Coronary artery (tissue), 2 donors: ENCODE measurements around the gene SMYD1.

Experiments used
- DNase-seq: peaks from one replicate; pipeline ENCODE4 v3.0.0-alpha.2; 2017; ENCODE audit warnings: low spot score
- H3K27ac ChIP-seq, 2 donors: fragments of 200-600 bp; sonication (generic); one replicate each; pipeline ENCODE4 v1.5.1; 2016 to 2019
- H3K4me3 ChIP-seq: fragments of 200-600 bp; sonication (generic); 2 replicates; pipeline ENCODE4 v1.5.1; 2016; ENCODE audit warnings: mild to moderate bottlenecking, moderate library complexity
- TF ChIP-seq, protein P1 (sequence below): fragments of 200-600 bp; sonication (generic); IDR thresholded peaks from one replicate; pipeline ENCODE4 v1.5.1; 2019; ENCODE audit warnings: antibody characterized with exemption

The SMYD1 gene

DNA sequence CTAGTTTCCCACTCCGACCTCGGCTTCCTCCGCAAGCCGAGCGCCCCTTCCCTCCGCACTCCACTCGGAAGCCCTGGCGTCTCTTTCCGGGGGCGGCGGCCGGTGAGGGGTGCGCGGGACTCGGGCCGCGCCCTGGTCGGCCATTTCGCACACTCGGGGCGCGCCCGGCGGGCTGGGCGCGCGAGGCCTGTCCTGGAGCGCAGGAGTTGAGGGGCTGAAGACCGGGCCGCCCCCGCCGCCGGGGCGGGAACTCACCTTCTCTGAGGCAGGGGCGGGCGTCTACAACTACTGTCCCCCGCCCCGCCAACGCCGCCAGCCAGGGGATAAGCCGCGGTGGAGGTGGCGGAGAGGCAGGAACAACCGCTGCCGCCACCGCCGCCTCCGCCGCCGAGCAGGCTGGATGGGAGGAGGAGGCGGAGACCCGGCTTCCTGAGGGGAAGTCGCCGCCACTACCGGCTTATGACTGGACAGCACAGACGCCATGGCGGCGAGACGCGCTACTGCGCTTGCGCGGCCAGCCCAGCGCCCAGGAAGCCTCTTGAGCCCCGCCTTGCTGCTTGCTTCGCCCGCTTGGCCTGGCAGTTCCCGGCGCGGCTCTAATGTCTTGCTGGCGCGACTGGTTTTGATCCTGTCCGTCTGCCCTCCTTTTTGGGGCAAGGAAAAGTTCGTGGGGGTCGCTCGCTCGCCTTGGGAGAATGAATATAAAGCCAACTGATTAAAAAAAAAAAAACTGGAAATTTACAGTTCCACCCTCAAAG, 12.1 kb upstream of the SMYD1 start, which contains the start of gene KRCC1:
KRCC1 (minus strand) TSS at position 413 of the 758 bp plus-strand sequence. CDS start 27,220 bp downstream, outside the sequence.
- Histone ChIP-seq H3K4me3 (peak within 1 kb of the TSS; percentile 91), H3K27ac (peak within 1 kb of the TSS; percentile 98)
- TF ChIP-seq, protein P1, sequence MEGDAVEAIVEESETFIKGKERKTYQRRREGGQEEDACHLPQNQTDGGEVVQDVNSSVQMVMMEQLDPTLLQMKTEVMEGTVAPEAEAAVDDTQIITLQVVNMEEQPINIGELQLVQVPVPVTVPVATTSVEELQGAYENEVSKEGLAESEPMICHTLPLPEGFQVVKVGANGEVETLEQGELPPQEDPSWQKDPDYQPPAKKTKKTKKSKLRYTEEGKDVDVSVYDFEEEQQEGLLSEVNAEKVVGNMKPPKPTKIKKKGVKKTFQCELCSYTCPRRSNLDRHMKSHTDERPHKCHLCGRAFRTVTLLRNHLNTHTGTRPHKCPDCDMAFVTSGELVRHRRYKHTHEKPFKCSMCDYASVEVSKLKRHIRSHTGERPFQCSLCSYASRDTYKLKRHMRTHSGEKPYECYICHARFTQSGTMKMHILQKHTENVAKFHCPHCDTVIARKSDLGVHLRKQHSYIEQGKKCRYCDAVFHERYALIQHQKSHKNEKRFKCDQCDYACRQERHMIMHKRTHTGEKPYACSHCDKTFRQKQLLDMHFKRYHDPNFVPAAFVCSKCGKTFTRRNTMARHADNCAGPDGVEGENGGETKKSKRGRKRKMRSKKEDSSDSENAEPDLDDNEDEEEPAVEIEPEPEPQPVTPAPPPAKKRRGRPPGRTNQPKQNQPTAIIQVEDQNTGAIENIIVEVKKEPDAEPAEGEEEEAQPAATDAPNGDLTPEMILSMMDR = no peak
- peak; percentile 96 for DNase-seq

DNA sequence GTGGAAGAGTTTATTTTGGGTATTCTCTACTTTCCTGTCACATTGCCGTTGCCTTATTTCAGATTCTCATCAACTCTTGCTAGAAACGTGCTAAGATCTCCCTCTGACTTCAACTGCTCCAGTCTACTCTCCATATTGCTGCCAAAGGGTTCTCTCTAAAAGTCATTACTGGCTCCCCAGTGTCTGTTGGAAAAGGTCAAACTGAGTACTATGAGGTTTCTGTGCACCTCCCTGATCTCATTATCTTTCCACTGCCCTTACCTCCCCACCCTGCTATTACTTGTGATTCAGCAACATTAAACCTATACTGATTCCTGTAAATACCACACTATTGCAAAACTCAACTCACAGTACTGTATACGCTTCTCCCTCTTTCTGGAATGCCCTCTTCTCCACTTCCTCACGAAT, 10.2 kb upstream of the SMYD1 start:
- TF ChIP-seq, protein P1 = no peak
- Histone ChIP-seq H3K4me3 (no peak overlapping the region), H3K27ac (no peak overlapping the region)
- no peak for DNase-seq

DNA sequence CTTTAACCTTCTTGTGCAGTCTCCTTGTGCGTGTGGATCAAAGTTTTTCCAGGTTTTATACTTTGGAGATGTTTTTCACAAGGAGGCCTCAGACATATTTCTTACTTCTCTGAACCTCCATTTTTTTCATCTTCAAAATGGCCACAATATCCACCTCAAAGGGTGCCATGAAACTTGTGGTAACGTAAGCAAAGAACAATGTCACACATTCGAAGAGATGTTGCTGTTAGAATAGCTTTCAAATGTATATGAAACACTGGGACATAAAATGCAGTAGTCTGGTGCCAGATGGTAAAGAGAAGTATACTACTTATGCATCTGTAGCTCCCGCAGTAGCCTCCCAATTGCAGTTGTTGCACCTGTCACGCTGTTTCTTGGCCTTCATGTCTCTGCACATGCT, 9.4 kb upstream of the SMYD1 start:
- TF ChIP-seq, protein P1 = no peak
- no peak for DNase-seq
- Histone ChIP-seq H3K4me3 (no peak overlapping the region), H3K27ac (no peak overlapping the region)

DNA sequence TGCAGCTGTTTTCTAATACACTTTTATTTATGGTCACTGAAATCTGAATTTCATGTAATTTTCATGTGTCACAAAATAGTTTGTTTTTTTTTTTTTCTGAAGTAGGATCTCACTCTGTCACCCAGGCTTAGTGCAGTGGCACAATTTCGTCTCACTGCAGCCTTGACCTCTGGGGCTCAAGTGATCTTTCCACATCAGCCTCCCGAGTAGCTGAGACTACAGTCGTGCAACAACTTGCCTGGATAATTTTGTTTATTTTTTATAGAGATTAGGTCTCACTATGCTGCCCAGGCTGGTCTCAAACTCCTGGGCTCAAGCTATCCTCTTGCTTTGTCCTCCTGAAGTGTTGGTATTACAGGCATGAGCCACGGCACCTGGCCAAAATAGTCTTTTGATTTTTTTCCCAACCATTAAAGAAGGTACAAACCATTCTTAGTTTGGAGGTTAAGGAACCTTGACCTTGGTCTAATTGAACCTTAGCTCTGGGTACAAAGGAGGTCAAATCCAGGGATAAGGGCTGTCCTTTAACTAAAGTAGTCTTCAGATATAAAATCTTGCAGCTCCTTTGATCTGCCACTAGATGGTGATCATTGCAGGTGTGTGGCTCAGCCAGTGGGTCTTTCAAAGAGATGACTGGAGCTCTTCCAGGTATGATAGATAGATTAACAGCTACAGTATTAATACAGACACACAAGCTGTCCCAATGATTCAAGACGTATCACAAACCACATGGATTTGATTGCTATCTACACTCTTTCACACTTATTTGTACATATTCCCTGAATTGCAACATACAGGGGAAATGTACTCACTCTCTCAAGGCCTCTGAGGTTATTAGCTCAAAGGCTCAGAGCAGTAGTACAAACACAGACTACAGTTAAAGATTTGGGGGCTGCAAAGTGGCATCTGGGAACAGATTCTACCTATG, 7.4 kb upstream of the SMYD1 start:
- TF ChIP-seq, protein P1 = peak; percentile 48
- DNase-seq = no peak
- H3K27ac ChIP-seq = no peak overlapping the region
- H3K4me3 ChIP-seq = no peak overlapping the region

DNA sequence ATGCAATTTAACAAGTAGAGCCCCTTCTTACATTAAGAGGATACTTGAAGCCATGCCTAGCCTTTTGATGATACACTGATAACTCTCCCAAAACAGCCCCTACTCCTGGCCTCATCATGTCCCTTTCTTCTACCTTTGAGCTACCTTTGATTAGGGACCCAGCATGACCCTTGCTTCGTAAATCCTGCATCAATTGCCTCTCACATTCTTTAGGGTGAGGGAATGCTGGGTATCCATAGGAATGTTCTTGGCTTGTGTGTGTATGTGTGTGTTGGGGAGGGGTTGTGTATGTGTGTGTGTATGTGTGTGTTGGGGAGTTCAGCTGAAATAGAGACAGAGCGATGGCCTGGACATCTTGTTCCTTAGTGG, 6.7 kb upstream of the SMYD1 start:
- no peak for DNase-seq
- TF ChIP-seq, protein P1 = no peak
- no peak overlapping the region for H3K27ac ChIP-seq
- no peak overlapping the region for H3K4me3 ChIP-seq

DNA sequence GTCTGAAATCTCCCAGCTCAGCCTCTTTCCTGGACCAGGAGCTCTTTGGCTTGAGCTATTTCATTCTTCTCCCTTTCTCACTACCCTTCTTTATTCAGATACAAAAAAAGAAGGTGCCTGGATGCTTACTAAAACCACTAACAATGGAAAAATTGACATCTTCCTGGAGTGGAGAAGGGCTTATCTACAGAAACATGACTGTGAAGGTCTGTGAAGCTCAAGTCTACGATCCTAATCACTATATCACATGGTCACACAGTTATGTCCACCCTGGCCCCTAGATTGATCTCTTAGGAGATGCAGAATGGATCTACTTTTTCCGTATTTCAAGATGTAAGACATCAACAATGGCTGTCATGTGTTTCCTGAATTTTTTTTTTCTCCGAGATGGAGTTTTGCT, 6.3 kb upstream of the SMYD1 start:
- Histone ChIP-seq H3K4me3 (no peak overlapping the region), H3K27ac (no peak overlapping the region)
- TF ChIP-seq, protein P1 = no peak
- DNase-seq = no peak
